ENCODE measurements around the gene MBOAT2. TPM values are rescaled to one million over a fixed set of nuclear protein-coding genes. Genes with fewer than 3 reads are reported as not detected.

Gene MBOAT2
- total RNA-seq, 1 experiment from 2014 or later, result 65.1 TPM

- no TSS peak for BruUV-seq (replicated peaks)
- Histone ChIP-seq H3K4me3 (ENCODE audit: low read depth, low read length, poor library complexity, severe bottlenecking) (no peak overlapping the region), H3K27ac (ENCODE audit: low read depth, low read length, poor library complexity, severe bottlenecking) (no peak overlapping the region), H3K9me3 (ENCODE audit: low read depth, low read length, poor library complexity, severe bottlenecking) (no peaks in the 10 kb centered on the region), H3K4me1 (ENCODE audit: insufficient read depth, low read length, poor library complexity, severe bottlenecking) (no peaks in the 10 kb centered on the region), H3K36me3 (ENCODE audit: insufficient read depth, low read length, poor library complexity, severe bottlenecking) (no peaks in the 10 kb centered on the region), H3K27me3 (replicated peaks; ENCODE audit: insufficient read depth, low read depth, low read length, poor library complexity) (no peaks in the 10 kb centered on the region)
- TF ChIP-seq CTCF (conservative IDR thresholded peaks at IDR 0.05; ENCODE audit: low read depth, low read length), result no peak
- no peak for TF ChIP-seq EZH2 (IDR thresholded peaks at IDR 0.05; ENCODE audit: borderline replicate concordance, low read depth, low read length, poor library complexity, severe bottlenecking)
- DNase-seq (ENCODE audit: low spot score), result no peak
- ChIA-PET POLR2A (ENCODE audit: low non-redundant PET) (no interaction called here), CTCF (no interaction called here)
- intact Hi-C loops (cut with micrococcal nuclease; ENCODE audit: unreplicated experiment), result no loop called here
These were observed 15.1 kb upstream of the MBOAT2 start for GRCh38 chr2:9018534-9018933.

GRCh38 chr2:9018109-9018508 is 14.6 kb upstream of the MBOAT2 start:
- no peak for DNase-seq (ENCODE audit: low spot score)
- no peak for TF ChIP-seq CTCF (conservative IDR thresholded peaks at IDR 0.05; ENCODE audit: low read depth, low read length)
- ChIA-PET POLR2A (ENCODE audit: low non-redundant PET) (no interaction called here), CTCF (no interaction called here)
- Histone ChIP-seq H3K4me1 (ENCODE audit: insufficient read depth, low read length, poor library complexity, severe bottlenecking) (no peaks in the 10 kb centered on the region), H3K27me3 (replicated peaks; ENCODE audit: insufficient read depth, low read depth, low read length, poor library complexity) (no peaks in the 10 kb centered on the region), H3K4me3 (ENCODE audit: low read depth, low read length, poor library complexity, severe bottlenecking) (no peak overlapping the region), H3K9me3 (ENCODE audit: low read depth, low read length, poor library complexity, severe bottlenecking) (no peaks in the 10 kb centered on the region), H3K27ac (ENCODE audit: low read depth, low read length, poor library complexity, severe bottlenecking) (no peak overlapping the region), H3K36me3 (ENCODE audit: insufficient read depth, low read length, poor library complexity, severe bottlenecking) (no peaks in the 10 kb centered on the region)
- BruUV-seq (replicated peaks), result no TSS peak
- intact Hi-C loops (cut with micrococcal nuclease; ENCODE audit: unreplicated experiment), result no loop called here

GRCh38 chr2:9017411-9017810 is 13.9 kb upstream of the MBOAT2 start:
- Histone ChIP-seq H3K9me3 (ENCODE audit: low read depth, low read length, poor library complexity, severe bottlenecking) (no peaks in the 10 kb centered on the region), H3K27ac (ENCODE audit: low read depth, low read length, poor library complexity, severe bottlenecking) (no peak overlapping the region), H3K27me3 (replicated peaks; ENCODE audit: insufficient read depth, low read depth, low read length, poor library complexity) (no peaks in the 10 kb centered on the region), H3K36me3 (ENCODE audit: insufficient read depth, low read length, poor library complexity, severe bottlenecking) (no peaks in the 10 kb centered on the region), H3K4me1 (ENCODE audit: insufficient read depth, low read length, poor library complexity, severe bottlenecking) (no peaks in the 10 kb centered on the region), H3K4me3 (ENCODE audit: low read depth, low read length, poor library complexity, severe bottlenecking) (no peak overlapping the region)
- POLR2A ChIA-PET (ENCODE audit: low non-redundant PET), result no interaction called here
- no TSS peak for BruUV-seq (replicated peaks)
- TF ChIP-seq EZH2 (IDR thresholded peaks at IDR 0.05; ENCODE audit: borderline replicate concordance, low read depth, low read length, poor library complexity, severe bottlenecking), result no peak
- no peak for TF ChIP-seq CTCF (conservative IDR thresholded peaks at IDR 0.05; ENCODE audit: low read depth, low read length)
- DNase-seq (ENCODE audit: low spot score), result no peak
- CTCF ChIA-PET, result no interaction called here
- intact Hi-C loops (cut with micrococcal nuclease; ENCODE audit: unreplicated experiment), result no loop called here
